ENCODE results near the gene NOC4L. TPM values are rescaled to one million over a fixed set of nuclear protein-coding genes. Genes with fewer than 3 reads are reported as not detected.

NOC4L gene
- total RNA-seq, 1 donor from 2014 or later: 29.1 TPM

GRCh38 chr12:132172619-132173018 lies 28.4 kb downstream of the NOC4L start:
- H3K27ac Mint-ChIP-seq: no peak overlapping the region
- ATAC-seq (ENCODE audit: low read depth): no peak
- no peak for TF ChIP-seq CTCF (IDR thresholded peaks at IDR 0.05)
- intact Hi-C loops (cut with micrococcal nuclease): no loop called here
- no peak overlapping the region for H3K4me3 Mint-ChIP-seq
- H3K4me1 Mint-ChIP-seq: peaks cover 6% of the 10 kb centered on the region
- POLR2A ChIA-PET: no interaction called here
- no peaks in the 10 kb centered on the region for H3K36me3 Mint-ChIP-seq (ENCODE audit: low read depth)
- CTCF ChIA-PET: no interaction called here
- H3K27me3 Mint-ChIP-seq: peaks cover 15% of the 10 kb centered on the region
- H3K9me3 Mint-ChIP-seq: no peaks in the 10 kb centered on the region
- DNase-seq: no peak

- DNase-seq (no peak), ATAC-seq (ENCODE audit: low read depth) (peak; percentile 25)
- ChIA-PET CTCF (no interaction called here), POLR2A (no interaction called here)
- no peak for TF ChIP-seq CTCF (IDR thresholded peaks at IDR 0.05)
- H3K27ac Mint-ChIP-seq: no peak overlapping the region
- H3K9me3 Mint-ChIP-seq: no peaks in the 10 kb centered on the region
- H3K36me3 Mint-ChIP-seq (ENCODE audit: low read depth): no peaks in the 10 kb centered on the region
- intact Hi-C loops (cut with micrococcal nuclease): no loop called here
- H3K27me3 Mint-ChIP-seq: peaks cover 16% of the 10 kb centered on the region
- H3K4me1 Mint-ChIP-seq: peaks cover 7% of the 10 kb centered on the region
- H3K4me3 Mint-ChIP-seq: no peak overlapping the region
Observed at GRCh38 chr12:132173135-132174014, 29.1 kb downstream of the NOC4L start.

GRCh38 chr12:132174015-132174838 lies 30.0 kb downstream of the NOC4L start:
- H3K4me1 Mint-ChIP-seq: peaks cover 12% of the 10 kb centered on the region
- intact Hi-C loops (cut with micrococcal nuclease): no loop called here
- no peaks in the 10 kb centered on the region for H3K36me3 Mint-ChIP-seq (ENCODE audit: low read depth)
- CTCF ChIA-PET: no interaction called here
- peaks cover 22% of the 10 kb centered on the region for H3K27me3 Mint-ChIP-seq
- ATAC-seq (ENCODE audit: low read depth): no peak
- POLR2A ChIA-PET: no interaction called here
- no peaks in the 10 kb centered on the region for H3K9me3 Mint-ChIP-seq
- H3K27ac Mint-ChIP-seq: no peak overlapping the region
- TF ChIP-seq CTCF (IDR thresholded peaks at IDR 0.05): no peak
- H3K4me3 Mint-ChIP-seq: no peak overlapping the region
- no peak for DNase-seq

GRCh38 chr12:132174839-132175490 lies 30.7 kb downstream of the NOC4L start:
- CTCF ChIA-PET: no interaction called here
- POLR2A ChIA-PET: no interaction called here
- ATAC-seq (ENCODE audit: low read depth): no peak
- H3K36me3 Mint-ChIP-seq (ENCODE audit: low read depth): no peaks in the 10 kb centered on the region
- peaks cover 23% of the 10 kb centered on the region for H3K27me3 Mint-ChIP-seq
- DNase-seq: no peak
- no peak for TF ChIP-seq CTCF (IDR thresholded peaks at IDR 0.05)
- no peak overlapping the region for H3K27ac Mint-ChIP-seq
- H3K9me3 Mint-ChIP-seq: no peaks in the 10 kb centered on the region
- intact Hi-C loops (cut with micrococcal nuclease): no loop called here
- no peak overlapping the region for H3K4me3 Mint-ChIP-seq
- peaks cover 12% of the 10 kb centered on the region for H3K4me1 Mint-ChIP-seq
